K562 (cell line): ENCODE measurements around the gene SPIB. TPM values are rescaled to one million over a fixed set of nuclear protein-coding genes. Genes with fewer than 3 reads are reported as not detected.
A peak's percentile ranks its signal among the peaks of the same experiment; 100 is the strongest.

Experiments
- MYNN ChIP-seq, 2 experiments: sonication (generic); formaldehyde crosslinking in 1 of 2; IDR thresholded peaks; 2 replicates each; pipeline versions ENCODE4 v1.5.0 to v1.6.1; 2016 to 2020; ENCODE audit warnings: antibody characterized with exemption in 1 of 2, missing genetic modification reagents in 1 of 2
- RBFOX2 ChIP-seq: fragments of 200-400 bp; formaldehyde crosslinking; IDR thresholded peaks from 2 replicates; pipeline ENCODE4 v1.6.1; 2017; ENCODE audit warnings: low read depth, mild to moderate bottlenecking, low read length, moderate library complexity
- RREB1 ChIP-seq: fragments of 250-450 bp; sonication (Bioruptor Pico); IDR thresholded peaks from 2 replicates; pipeline ENCODE4 v1.4.0; 2020
- polyA plus RNA-seq, 8 experiments: library from polyadenylated mRNA; depleted of rRNA in 4 of 8; stranded (reverse) in 5 of 8; unstranded in 3 of 8; fragments of >200 nt; fragmentation: Nextera tagmentation in 2 of 8; fragmentation: Illumina TruSeq in 1 of 8; extraction: Ambion mirVana in 2 of 8; extraction: Trizol in 1 of 8; gene quantifications; 2 replicates each; pipeline versions ENCODE4 v1.2.1 to v1.2.3, GENCODE V29; 2011 to 2014; ENCODE audit warnings: inconsistent platforms in 1 of 8, missing spikeins in 1 of 8
- total RNA-seq, 7 experiments: library from RNA; depleted of rRNA in 6 of 7; stranded (reverse); fragments of >200 nt in 6 of 7; fragmentation: Illumina TruSeq in 2 of 7; extraction: Trizol in 2 of 7; gene quantifications; 2 replicates each; pipeline versions ENCODE4 v1.2.1 to v1.2.3, GENCODE V29; 2011 to 2021; ENCODE audit warnings: low replicate concordance in 1 of 7
- TF ChIP-seq, protein P1 (sequence below): fragments of 250-450 bp; sonication (Bioruptor Pico); IDR thresholded peaks from 2 replicates; pipeline ENCODE4 v1.8.0; 2022; ENCODE audit warnings: inconsistent platforms

Gene SPIB
- total and polyA plus RNA-seq, 9 of the 15 experiments (the other 6 are each of a cell fraction or from before 2014, with no cell fraction given): 0.06 to 1.0 (median 0.43) TPM; not detected in 1

DNA sequence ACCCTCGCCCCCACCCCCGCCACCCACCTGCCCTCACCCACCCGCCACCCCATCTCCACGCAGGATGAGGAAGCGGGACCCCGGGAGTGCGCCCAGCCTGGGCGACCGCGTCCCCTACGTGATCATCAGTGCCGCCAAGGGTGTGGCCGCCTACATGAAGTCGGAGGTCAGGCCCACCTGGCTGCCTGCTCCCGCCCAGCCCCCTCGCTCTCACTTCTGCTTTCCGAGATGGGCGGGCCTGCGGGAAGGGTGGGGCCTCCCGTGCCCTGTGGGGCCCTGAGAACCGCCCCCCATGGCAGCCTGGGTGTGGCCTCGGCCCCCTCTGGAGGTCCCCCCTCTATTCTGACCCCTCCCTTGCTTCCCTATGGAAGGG, 3.1 kb upstream of the SPIB start (continued):
- no peak for TF ChIP-seq RREB1 (CRISPR knock-in tag)
- TF ChIP-seq RBFOX2: peak; percentile 19; the same call in 1 of the 2 replicates
- TF ChIP-seq, protein P1, sequence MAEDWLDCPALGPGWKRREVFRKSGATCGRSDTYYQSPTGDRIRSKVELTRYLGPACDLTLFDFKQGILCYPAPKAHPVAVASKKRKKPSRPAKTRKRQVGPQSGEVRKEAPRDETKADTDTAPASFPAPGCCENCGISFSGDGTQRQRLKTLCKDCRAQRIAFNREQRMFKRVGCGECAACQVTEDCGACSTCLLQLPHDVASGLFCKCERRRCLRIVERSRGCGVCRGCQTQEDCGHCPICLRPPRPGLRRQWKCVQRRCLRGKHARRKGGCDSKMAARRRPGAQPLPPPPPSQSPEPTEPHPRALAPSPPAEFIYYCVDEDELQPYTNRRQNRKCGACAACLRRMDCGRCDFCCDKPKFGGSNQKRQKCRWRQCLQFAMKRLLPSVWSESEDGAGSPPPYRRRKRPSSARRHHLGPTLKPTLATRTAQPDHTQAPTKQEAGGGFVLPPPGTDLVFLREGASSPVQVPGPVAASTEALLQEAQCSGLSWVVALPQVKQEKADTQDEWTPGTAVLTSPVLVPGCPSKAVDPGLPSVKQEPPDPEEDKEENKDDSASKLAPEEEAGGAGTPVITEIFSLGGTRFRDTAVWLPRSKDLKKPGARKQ (CRISPR knock-in tag): no peak
- peak; percentile 11; the same call in 1 of the 2 replicates for TF ChIP-seq MYNN (IDR thresholded peaks at IDR 0.05)
- TF ChIP-seq MYNN (CRISPR knock-in tag; IDR thresholded peaks at IDR 0.05): no peak
